HG02870 (cell line): Measurements from ENCODE around the gene ZNF154.

Source experiments
- ATAC-seq: cut with Tn5 transposase; IDR thresholded peaks from one replicate; pipeline ENCODE4 v1.9.1; 2021; ENCODE audit warnings: mild to moderate bottlenecking, moderate library complexity; ENCODE audit not compliant: unreplicated experiment

Gene ZNF154

DNA sequence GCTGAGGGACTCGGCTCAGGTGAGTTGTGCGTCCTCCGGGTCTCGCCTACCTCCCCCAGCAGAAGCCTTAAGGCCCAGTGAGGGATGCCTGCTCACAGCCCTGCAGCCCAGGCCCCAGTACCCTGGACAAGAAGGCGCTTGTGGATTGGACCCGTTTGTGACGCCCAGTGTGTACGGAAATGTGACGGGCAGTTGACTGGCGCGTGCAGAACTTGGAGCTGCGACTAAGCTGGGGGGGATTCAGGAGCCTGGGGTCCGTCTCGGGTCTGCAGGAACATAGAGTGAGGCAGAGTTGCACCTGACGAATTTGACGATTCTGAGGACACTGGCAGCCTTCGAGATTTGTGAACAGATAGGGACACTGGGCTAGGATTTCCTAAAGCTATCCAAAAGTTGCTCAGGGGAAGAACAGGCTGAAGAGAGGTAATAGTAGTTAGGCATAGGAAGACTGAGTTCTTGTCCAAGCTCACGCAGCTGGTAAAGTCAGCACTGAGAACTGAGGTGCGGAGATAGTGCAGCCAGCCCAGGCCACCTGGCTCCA is 26.7 kb downstream of the ZNF154 start:
- peak; percentile 8 for ATAC-seq

DNA sequence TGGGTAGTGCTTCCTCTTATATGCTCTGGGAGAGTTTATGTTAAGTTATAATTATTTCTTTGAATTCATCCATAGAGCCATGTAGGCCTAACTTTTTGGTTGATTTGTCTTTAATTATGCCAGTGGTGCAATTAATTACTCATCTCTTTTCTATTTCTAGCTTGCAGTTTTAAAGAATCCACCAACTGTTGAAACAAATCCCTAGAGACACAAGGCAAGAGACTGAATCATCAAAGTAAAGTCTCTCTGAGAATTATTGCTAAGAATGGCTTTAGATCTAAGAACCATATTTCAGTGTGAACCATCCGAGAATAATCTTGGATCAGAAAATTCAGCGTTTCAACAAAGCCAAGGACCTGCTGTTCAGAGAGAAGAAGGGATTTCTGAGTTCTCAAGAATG is 33.1 kb downstream of the ZNF154 start:
- no peak for ATAC-seq

DNA sequence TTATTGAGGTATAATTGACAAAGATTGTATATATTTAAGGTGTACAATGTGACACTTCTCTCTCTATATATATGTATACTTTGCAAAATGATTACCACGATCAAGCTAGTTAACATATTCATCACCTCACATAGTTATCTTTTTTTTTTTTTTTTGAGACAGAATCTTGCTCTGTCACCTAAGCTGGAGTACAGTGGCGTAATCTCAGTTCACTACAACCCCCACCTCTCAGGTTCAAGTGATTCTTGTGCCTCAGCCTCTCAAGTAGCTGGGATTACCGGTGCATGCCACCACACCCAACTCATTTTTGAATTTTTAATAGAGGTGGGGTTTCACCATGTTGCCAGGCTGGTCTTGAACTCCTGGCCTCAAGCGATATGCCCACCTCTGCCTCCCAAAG is 36.5 kb downstream of the ZNF154 start:
- ATAC-seq = no peak

DNA sequence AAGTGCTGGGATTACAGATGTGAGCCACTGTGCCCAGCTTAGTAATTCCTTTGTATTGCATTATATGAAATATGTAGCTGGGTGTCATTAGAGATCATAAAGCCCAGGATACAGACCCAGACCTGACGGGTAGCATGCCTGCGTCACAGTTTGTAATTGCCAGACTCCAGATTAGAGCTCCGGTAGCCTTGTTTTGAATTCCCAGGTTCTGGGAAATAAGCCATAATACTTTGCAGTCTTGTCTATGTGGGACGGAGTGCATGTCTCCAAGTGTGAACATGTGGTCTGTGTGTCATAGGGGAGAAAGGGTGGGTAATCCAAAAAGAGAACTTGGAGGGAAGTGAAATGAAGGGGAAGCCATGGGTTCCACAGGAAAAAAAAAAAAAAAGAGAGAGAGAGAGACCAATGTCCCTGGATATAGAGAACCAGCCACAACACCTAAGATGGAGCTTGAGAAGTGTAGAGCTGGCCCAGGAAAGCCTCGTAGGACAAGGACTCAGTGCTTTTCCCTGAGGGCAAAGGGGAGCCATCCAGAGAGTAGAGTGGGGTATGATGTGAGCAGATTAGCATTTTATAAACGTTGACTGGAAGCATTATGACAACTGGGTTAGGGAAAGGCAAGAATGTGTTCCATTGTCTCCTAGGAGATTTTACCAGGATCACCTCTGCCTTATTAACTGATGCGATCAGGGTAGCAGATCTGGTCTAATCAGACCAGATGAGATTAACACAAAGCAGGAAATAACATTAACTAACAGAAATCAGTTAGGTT is 37.7 kb downstream of the ZNF154 start:
- no peak for ATAC-seq

DNA sequence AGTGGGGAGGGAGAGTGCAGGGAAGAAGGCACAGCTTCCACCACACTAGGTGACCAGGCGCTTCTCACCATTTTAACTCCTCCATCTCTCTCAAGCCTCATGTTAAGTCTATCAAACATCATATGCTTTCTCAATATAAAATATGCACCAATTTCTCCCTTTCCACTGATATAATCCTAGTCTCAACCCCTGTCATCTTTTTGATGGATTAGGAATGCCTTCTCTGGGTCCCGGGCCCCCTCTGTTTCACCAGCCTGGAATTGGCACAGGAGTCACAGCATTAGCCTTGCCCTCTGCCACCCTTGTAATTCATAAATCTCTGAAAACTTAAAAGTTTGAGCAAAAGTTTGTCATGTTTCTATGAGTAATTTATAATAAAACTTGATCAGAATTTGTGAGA is 40.4 kb downstream of the ZNF154 start, which contains the start of gene ZSCAN4:
Gene ZSCAN4 (plus strand): TSS at position 301 of the 400 bp plus-strand sequence. CDS start 7,211 bp downstream, outside the sequence.
- no peak for ATAC-seq

DNA sequence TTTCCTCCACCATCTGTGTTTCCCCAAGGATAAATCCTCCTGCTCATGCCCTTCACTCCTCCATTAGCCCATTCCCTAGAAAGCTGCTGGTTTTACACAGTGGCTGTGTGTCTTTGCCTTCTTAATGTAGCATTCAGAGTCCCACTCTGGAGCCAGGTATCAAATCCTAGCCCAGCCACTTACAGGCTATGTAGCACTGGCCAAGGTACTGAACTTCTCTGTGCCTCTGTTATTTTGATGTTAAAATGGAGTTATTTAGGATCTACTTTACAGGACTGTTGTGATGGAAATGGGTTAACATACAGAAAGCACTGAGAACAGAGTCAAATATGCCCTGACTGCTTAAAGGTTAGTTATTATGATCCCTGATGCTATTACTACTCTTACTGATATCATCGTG is 41.8 kb downstream of the ZNF154 start:
- ATAC-seq = no peak

DNA sequence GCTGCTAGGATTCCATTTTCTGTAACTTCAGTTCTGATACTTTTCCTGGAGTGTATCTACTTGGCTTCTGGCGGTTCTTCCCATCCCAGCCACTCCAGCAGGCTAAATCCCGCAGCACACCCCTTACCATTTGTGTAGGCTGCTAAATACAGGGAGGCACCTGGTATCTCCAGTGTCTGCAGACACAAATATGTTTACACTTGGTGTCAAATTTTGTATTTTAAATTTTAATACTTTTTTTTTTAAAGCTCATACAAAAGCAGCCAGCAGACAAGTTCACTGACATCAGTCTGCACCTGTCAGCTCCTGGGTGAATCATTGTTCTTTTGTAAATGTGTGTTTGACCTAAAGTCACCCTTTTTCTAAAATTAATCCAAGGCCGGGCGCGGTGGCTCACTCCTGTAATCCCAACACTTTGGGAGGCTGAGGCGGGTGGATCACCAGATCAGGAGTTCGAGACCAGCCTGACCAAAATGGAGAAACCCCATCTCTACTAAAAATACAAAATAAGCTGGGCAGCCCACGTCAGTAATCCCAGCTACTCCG is 43.7 kb downstream of the ZNF154 start:
- ATAC-seq = no peak

DNA sequence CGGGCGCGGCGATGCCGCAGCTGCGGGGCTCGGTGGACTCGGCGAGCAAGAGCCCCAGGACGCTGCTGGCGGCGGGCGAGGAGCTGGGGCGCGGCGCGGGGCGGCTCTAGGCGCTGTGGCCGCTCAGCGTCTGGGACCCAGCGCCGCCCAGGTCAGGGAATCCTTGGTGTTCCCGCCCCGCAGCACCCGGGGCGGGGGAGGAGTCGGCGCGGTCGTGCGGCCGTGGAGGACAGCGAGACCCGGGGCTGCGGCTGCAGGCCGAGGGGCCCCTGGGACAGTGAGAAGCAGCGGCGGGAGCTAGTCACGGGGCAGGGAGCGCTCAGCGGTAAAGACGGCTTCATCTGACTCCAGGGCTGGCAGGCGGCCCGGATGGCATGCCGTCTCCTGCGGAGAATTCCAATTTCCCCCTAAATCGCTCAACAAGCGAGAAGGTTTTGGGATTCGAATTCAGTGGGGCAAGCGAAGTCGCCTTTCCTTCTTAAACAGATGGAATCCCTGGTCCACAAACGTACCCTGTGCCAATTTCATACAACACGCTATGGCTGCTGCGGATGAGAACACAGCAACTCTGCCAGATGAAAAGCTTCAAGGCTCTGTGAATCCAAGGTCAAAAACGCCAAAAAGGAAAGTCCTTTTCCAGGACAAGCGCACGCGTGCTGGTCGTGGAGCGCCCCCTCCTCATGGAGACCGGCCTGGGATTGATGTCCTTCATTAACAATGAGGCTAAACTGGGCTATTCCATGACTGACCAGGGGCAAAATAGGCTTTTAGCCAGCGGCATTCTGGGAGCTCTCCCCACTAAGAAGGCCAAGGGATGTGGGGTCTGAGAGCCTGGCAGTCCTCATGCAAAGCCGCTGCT is 44.5 kb downstream of the ZNF154 start:
- ATAC-seq = no peak

DNA sequence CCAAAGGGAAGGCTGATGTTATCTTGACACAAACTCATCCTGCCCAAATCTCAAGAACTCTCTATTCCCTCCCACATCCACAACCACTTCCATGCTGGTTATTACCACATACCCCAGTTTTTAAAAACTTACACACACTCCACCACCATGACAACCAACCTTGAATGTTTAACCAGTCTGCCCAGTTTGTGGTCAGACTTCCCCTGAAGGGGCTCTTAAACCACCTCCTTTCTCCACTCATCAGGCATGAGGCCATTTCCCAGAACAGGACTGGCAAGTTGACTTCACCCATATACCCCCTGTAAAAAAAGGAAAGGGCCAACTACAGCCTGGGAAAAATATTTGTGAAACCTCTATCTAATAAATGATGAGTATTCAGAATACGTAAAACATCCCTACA is 52.7 kb downstream of the ZNF154 start:
- ATAC-seq = no peak

DNA sequence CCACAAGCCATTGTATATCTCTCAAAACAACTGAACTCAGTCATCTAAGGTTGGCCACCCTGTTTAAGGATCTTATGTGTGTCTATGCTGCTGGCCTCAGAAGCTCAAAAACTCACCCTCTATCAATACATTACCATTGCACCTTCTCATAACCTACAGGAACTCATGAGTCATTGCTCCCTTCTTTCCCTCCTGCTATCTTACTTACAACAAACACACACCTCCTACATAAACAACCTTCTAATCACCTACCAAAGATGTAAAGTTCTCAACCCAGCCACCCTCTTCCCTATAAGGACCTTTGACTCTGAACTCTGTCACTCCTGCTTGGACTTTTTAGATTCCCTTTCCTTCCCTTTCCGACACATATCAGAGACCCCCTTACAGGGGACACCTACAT is 53.6 kb downstream of the ZNF154 start:
- no peak for ATAC-seq

DNA sequence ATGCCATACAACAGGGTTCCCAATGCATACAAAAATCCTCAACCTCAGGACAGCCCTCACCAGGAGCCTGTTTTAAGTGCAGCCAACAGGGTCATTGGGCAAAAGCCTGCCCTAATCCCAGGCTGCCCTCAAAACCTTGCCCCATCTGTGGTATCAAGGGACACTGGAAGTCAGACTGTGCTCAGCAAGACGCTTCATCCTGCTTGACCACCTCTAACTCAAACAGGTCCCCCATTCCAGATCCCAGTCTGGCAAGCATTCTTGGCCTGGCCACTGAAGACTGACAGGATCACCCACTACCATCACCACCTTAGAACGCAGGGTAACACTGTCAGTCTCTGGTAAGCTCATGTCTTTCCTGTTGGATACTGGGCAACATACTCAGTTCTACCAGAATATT is 55.3 kb downstream of the ZNF154 start:
- ATAC-seq = no peak

DNA sequence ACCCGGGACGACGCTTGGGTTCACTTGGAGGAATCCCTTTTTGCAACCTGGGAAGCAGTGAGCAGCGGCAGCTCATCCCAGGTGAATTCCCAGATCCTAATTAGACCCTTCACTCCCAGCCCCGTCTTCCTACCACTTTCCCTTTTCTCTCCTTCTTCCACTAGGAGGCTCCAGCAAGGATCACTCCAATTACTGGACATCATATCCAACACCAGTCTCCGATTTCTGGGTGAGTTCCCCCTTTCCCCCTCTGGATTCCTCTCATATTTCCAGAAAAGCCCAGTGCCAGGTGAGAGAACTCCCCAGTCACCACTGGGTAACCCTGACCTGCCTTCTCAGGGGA is 57.4 kb downstream of the ZNF154 start:
- ATAC-seq = no peak

DNA sequence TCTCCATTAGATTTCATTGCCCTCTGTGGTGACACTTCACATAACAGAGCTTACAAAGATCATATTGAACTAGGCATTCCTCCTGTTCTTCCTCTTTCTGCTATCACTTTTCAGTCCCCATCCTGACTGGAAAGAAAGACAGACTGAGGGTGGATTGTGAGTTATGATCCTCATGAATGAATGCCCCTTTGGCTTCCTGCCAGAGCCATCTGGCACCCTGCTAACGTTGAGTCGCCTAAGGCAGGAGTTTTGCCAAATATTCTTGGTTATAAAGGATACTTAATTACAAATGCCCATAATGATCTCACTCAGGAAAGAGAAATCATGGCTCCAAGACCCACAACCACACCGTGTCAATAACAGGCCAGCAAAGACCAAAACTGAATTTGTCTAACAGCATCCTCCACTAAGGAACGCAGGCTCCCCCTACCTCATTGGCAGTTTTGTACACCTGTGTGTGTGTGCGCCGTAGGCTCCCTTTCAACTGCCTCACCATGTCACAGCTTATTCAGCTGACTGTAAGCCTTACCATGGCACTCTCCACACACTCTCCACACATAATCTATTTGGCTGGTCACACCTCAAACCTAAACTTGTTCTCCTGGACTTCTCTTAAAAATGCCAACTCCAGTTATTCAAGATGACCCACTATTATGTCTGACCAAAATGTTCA is 60.5 kb downstream of the ZNF154 start:
- no peak for ATAC-seq
